Femur (tissue), 1 donor: ENCODE measurements around the gene CRTAC1.

ENCODE experiments used
- DNase-seq: peaks from one replicate; pipeline ENCODE4 v3.0.0-alpha.2; 2017

The CRTAC1 gene

DNA sequence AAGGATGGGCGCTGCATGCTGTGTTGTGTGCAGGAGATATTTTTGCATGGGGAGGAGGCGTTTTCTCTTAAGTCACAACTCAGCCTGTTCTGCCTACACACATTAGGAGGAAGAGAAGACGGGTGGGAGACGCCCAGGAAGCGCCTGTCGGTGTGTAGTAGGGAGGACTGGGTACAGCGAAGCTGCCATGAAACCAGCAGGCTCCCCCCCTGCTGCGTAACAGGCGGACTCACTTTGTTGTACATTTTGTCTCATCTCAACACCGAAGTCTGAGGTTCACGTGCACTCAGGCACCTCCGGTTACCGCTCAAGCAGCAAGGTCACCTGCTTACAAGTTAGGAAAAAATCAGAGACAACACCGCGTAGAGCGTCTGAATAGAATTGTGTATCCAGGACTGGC, 56.3 kb downstream of the CRTAC1 start:
- no peak for DNase-seq

DNA sequence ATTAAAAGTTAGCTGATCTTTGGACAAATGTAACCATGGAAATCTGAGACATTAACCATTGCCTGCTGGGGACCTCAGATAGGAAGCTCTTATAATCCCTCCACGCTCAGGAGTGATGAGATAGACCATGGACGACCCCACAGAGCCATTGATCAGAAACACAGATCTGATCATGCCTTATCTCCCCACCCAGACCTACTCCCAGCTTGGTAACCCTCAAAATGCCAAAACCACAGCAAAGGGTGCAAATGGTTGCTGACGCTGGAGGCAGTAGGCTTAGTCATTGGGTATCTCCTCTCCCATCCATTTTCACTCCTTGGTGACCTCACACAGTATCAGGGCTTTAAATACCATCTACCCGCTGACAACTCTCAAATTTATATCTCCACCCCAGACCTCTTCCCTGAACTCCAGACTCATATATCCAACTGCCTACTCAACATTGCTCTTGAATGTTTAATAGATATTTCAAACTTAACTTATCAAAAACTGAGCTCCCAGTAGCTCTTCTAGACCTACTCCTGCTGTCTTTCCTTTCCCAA, 60.8 kb downstream of the CRTAC1 start:
- DNase-seq = no peak

DNA sequence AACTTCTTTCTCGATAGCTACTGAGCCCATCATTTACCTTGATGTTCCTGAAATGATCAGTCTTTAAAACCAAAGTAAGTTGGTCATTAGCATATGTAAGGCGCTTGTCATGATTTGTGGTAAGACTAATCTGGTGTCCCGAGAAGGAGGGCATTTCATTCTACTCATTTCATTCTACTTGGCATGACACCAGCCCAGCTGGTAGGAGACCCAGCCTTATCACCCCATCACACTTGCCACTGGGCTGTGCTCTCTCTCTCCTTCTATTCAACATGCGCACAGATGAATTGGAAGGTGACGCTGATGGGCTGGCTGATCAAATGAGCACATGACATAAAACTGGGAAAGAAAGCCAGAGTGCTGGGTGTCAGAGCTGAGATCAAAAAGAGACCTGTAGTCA, 65.7 kb downstream of the CRTAC1 start:
- DNase-seq = no peak

- DNase-seq = no peak
Measured at GRCh38 chr10:97961945-97962344, 68.5 kb downstream of the CRTAC1 start.

DNA sequence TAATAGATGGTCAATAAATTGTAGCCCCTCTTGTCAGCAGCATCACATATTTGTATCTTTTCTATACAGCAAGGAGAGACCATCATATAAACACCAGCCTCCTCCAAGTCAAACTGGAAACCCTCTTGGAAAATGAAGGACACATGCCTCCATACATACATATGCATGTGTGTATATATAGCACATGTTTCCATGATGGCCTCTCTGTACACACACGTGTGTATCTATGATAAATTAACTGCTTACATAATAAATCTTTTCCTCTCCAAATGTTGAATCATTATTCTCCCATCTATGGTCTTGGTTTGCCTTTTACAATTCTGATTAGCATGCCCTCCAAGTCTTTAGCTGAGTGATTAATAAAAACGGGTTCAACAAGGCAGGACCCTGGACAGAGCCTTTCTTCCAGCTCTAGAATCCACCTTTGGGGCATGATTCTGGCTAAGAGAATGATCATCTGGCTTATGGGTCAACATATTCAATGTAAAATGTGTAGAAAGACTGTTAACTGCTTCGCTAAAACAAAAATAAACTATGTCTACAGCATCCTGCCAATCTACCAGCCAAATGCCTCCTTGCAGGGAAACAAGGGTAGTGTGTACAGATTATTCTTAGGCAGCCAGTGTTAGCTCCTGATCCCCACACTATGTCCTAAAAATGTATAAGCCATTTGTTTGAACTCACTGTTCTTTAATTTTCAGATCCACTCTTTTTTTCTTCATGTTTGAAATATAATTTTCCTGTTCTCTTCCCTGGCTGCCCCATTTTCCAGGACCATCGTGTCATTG, 70.0 kb downstream of the CRTAC1 start:
- DNase-seq = no peak

GRCh38 chr10:97949462-97949861, 81.0 kb downstream of the CRTAC1 start:
- no peak for DNase-seq

- DNase-seq = no peak
Measured at GRCh38 chr10:97948822-97949221, 81.6 kb downstream of the CRTAC1 start.

DNA sequence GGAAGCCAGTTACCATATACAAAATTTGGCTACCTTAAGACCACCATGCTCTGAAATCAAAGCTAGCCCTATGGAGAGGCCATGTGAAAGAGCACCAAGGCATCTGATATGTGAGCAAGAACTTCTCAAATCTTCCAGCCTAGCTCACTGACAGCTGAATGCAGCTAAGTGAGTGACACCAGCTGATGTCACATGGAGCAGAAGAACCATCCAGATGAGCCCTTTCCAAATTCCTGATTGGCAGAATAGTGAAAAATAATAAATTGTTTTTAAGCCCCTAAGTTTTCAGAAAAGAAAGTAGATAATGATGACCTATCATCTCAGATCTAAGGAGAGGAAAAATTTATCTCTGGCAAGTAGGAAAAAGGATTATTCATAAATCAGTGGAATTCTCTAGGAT, 85.6 kb downstream of the CRTAC1 start:
- DNase-seq = no peak

DNA sequence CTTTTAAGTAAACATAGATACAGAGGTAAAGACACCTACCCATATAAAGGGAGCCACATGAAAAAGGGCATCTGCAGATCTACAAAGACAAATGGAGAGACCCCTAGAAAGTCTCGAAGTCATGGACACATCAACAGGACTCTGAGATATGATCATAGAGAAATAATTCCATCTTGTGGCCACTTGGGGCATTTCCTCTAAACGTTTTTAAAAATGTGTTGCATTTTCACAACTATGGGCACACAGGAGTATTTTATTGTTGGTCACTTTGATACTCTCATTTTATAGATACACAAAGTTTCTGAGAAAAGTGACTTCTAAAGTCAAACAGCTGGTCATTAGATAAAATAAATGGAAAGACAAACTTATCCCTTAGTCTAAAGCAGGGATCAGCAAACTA, 87.1 kb downstream of the CRTAC1 start:
- no peak for DNase-seq

DNA sequence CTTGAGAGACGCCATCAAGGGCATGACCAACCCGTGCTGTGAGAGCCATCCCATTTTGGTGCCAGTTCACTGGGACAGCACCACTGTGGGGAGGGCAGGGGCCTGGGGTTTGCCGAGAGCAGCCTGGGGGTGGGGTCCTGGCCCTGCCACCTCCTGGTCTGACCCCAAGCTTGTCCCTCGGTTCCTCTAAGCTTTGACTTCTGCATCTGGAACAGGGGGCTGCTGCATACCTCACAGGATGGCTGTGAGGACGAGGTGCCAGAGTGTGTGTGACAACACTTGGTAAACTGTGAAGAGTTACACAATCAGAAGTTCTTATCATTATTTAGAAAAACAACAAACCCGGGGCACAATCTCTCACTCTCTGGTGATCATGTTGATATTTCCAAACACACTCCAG, 89.9 kb downstream of the CRTAC1 start:
- no peak for DNase-seq

DNA sequence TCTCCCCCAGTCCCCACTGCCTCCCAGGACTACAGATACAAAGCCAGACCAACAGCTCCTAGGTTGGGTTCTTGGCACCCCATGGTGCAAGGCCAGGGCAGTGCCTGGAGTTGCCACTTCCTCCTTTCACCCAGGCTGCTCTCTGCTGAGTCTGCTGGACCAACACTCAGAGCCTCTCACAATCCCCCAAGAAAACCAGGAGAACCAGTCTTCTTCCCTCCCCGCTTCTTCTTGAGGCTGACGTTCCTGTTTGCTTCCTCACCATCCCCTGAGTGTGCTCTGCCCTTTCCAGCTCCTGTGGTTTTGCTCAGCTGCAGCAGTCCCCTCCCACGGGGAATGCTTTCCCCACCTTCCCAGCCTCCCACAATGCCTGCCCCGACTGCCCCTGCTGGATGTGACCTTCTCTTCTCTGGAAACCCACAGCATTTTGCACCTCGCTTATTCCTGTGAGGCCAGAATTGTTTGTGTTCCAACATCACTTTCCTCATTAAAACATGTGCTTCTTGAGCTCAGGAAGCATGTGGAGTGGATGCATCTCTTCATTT, 90.9 kb downstream of the CRTAC1 start:
- DNase-seq = no peak

- DNase-seq = no peak
Measured at GRCh38 chr10:97937928-97938327, 92.5 kb downstream of the CRTAC1 start.

- no peak for DNase-seq
Measured at GRCh38 chr10:97937054-97937453, 93.4 kb downstream of the CRTAC1 start.

GRCh38 chr10:97936126-97936525, 94.3 kb downstream of the CRTAC1 start:
- DNase-seq = no peak

- no peak for DNase-seq
Measured at GRCh38 chr10:97932932-97933530, 97.4 kb downstream of the CRTAC1 start.

GRCh38 chr10:97931041-97931440, 99.4 kb downstream of the CRTAC1 start:
- DNase-seq = no peak

GRCh38 chr10:97928897-97929296, 101.5 kb downstream of the CRTAC1 start:
- no peak for DNase-seq

- DNase-seq = no peak
Measured at GRCh38 chr10:97927622-97928021, 102.8 kb downstream of the CRTAC1 start.

DNA sequence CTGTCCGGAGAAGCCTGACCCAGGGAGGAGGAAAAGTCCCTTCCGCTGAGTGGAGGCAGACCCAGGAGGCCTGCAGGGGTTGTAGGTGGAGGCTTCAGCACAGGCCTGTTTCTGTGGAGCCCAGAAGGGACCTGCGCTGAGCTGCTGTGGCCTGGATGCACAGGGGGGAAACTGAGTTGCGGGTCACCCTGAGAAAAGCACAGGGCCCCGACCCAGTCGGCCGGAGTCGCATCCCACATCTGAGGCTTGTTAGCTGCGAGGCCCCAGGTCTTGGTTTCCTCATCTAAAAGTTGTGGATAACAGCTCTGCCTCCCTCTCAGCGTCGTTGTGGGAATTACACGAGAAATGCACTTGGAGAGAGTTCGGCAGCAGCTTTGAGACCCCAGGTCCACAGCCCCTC, 104.4 kb downstream of the CRTAC1 start:
- DNase-seq = no peak

- DNase-seq = no peak
Measured at GRCh38 chr10:97925308-97925938, 105.0 kb downstream of the CRTAC1 start.

DNA sequence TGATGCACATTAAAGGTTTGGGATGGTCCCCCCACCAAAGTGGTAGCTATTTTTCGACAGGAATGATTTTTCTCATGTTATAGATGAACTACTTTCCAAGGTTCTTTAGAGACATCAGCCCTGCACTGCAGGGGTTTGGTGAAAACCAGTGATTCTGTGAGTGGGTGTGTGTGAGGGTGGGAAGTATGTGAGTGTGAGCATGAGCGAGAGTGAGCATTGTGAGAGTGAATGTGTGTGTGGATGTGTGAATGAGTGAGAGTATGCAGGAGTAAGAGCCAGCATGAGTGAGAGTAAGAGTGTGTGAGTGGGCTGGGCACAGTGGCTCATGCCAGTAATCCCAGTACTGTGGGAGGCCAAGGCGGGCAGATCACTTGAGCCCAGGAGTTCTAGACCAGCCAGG, 105.7 kb downstream of the CRTAC1 start:
- DNase-seq = no peak

DNA sequence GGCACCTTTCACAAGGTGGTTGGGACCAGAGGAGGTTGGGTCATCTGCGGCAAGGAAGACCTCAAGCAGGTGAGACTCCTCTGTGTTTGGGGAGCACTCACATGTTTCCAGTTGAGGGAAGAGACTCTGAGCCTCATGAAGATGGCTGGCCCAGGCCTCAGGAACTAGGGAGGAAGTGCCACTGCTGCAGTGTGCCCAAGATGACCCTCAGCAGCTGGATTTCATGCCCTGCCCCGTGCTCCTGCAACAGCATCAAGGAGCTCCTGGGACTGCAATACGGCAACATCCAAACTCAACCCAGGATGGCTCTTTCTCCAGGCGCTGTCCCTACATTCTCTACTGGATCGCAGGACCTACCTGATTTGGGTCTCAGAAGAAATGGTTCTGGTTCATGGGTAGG, 106.9 kb downstream of the CRTAC1 start:
- no peak for DNase-seq

DNA sequence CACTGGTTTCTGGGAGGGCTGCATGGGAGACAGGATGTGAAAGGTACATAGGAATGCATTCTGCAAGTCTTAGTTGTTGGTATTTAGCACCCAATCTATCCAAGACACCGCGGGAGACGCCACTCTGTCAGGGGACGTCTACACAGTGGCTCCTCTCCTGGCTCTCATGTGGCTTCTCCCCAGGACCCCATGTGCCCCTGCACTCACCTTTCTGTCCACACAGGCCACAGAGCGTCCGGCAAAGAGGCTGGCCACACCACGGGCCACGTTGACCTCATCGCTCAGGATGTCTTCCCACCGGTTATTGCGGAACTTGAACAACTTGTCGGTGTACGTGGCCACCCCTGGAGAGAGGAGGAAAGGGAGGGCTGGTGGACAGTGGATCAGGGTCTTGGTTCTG, 107.4 kb downstream of the CRTAC1 start:
- no peak for DNase-seq
